Heart right ventricle (tissue), 16 donors: ENCODE measurements around the gene LZTS2. TPM values are rescaled to one million over a fixed set of nuclear protein-coding genes. Genes with fewer than 3 reads are reported as not detected.

ENCODE experiments used
- ATAC-seq, 8 donors: fragments of 200-7000 bp; cut with Tn5 transposase; one replicate each; pipeline ENCODE4 v1.9.1; 2020; ENCODE audit warnings: mild to moderate bottlenecking in 8 of 8, moderate library complexity in 8 of 8, moderate number of reproducible peaks in 1 of 8
- DNase-seq, 2 donors: peaks; one replicate each; pipeline ENCODE4 v3.0.0-alpha.2; 2020
- H3K27ac ChIP-seq, 10 donors: fragments of 200-600 bp; sonication (generic) in 2 of 10; one replicate each; pipeline versions ENCODE4 v1.5.0 to v1.8.0; 2020 to 2022; ENCODE audit warnings: mild to moderate bottlenecking in 3 of 10
- H3K27me3 ChIP-seq, 7 donors: fragments of 200-600 bp; one replicate each; pipeline ENCODE4 v1.8.0; 2021 to 2022; ENCODE audit warnings: mild to moderate bottlenecking in 2 of 7
- H3K36me3 ChIP-seq, 9 donors: fragments of 200-600 bp; sonication (generic) in 1 of 9; one replicate each; pipeline versions ENCODE4 v1.5.0 to v1.8.0; 2020 to 2022; ENCODE audit warnings: mild to moderate bottlenecking in 2 of 9
- H3K4me1 ChIP-seq, 9 donors: fragments of 200-600 bp; sonication (generic) in 1 of 9; one replicate each; pipeline versions ENCODE4 v1.5.0 to v1.8.0; 2020 to 2022; ENCODE audit warnings: mild to moderate bottlenecking in 4 of 9
- H3K4me3 ChIP-seq, 10 donors: fragments of 200-600 bp; sonication (generic) in 2 of 10; one replicate each; pipeline versions ENCODE4 v1.5.0 to v1.8.0; 2020 to 2022; ENCODE audit warnings: mild to moderate bottlenecking in 7 of 10, moderate library complexity in 2 of 10
- H3K9me3 ChIP-seq, 11 donors: fragments of 200-600 bp in 10 of 11; sonication (generic) in 2 of 11; one replicate each; pipeline versions ENCODE4 v1.5.0 to v1.8.0; 2013 to 2022; ENCODE audit warnings: mild to moderate bottlenecking in 2 of 11, control low read depth in 1 of 11, moderate library complexity in 1 of 11
- CTCF ChIP-seq, 9 donors: fragments of 200-600 bp; sonication (generic) in 2 of 9; IDR thresholded peaks; one replicate each; pipeline versions ENCODE4 v1.5.0 to v1.8.0; 2021 to 2022; ENCODE audit warnings: antibody characterized with exemption in 9 of 9, mild to moderate bottlenecking in 5 of 9, moderate library complexity in 1 of 9
- WGBS, 2 donors: extraction: QIAGEN DNeasy Blood & Tissue Kit; methylation state at CpG; one replicate each; pipeline ENCODE4 v1.1.7; 2013; ENCODE audit warnings: inconsistent platforms in 1 of 2; 5-methylcytosine and 5-hydroxymethylcytosine counted together
- intact Hi-C, 10 donors: fragments of 100-400 bp; cut with DNase I; formaldehyde crosslinking; loops; one replicate each; pipeline versions ENCODE4 v1.11.1 to v1.14.2; 2022
- polyA plus RNA-seq, 2 donors: library from polyadenylated mRNA; stranded (reverse); fragments of 200-250 nt; gene quantifications; one replicate each; pipeline ENCODE4 v1.2.3, GENCODE V29; 2013
- total RNA-seq, 10 donors: library from RNA; stranded (reverse); fragmentation: NEBNext Ultra II Directional in 3 of 10; extraction: Animal tissue kit (Norgen Biotek cat#: 25700) in 3 of 10; gene quantifications; one replicate each; pipeline versions ENCODE4 v1.2.1 to v1.2.4, GENCODE V29; 2021 to 2023
- donor health status: Arrhythmogenic right ventricular cardiomyopathy.
- donor health status: ischemic (EF 13 %, LVEDD 7.1; RV severe dilation, severe dysfunction).
- donor health status: healthy with polysubstance abuse.
- donor health status: DM: no; HTN: yes; CAD: no.
- donor health status: DM: no; HTN: no; CAD: no.
- donor health status: ischemic (EF 25% LVEDD 6.9; RV normal size, moderate dysfunction).
- donor health status: ischemic (EF 25% LVEDD 5.7; RV mildly dilated, moderate dysfunction).
- donor health status: healthy.
- donor health status: DM: yes; HTN: yes; CAD: no.
- donor health status: Ischemic cardiomyopathy.
- donor health status: ischemic (EF 35%, LVEDD 5.7; RV mildly dilated, moderate dysfunction).
- donor health status: nonischemic (EF 11% LVEDD 7.7; RV severe dilation, severe dysfunction).
- donor health status: DM: yes; HTN: yes; CAD: no.
- donor health status: PGD.
- donor health status: ischemic (EF 29% LVEDD 5.4; RV normal size, mild dysfunction).
- donor health status: nonischemic (EF 23%, LVEDD 6.1; RV moderate dilation, normal function).

Gene LZTS2
- total and polyA plus RNA-seq, 12 donors = 28.6 to 73.7 (median 41.7) TPM

DNA sequence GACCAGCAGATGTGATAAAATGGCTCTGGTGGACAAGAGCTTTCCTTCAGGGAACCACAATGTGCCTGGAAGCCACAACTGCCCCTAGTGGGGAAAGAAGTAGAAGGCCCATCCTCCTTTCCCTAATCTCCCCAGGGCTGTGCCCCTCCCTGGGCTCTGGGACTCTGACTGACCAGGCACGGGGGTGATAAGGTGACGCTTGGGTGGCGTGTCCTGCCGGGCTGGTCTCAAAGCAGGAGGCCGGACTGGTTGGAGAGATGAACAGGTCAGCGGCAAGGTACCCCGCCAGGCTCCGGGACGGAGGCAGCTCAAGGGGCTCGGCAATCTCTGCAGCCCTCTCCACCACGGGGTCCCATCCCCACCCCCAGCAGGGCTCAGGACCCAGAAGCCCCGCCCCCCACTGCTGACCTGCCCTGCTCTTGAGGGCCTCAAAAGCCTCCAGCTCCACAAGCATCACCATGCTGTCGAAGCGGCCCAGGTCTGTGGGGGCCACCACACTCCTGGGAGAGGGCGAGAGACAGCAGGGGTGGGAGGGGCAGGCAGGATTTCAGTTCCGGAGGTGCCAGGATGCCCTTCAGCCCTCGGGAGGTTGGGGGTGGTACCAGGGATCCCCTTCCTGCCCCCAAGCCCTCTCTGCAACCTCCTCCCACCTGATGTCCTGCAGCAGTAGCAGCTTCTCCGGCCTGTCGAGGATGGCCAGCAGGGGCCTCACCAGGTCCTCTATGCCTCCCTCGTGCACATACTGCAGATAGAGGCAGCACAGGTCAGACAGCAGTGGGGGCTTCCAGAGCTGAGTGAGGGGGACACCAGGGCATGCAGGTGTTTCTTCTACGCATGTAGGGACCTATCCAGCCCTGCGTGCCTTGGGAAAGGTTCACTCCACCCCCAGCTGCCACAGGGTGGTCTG, 12.2 kb downstream of the LZTS2 start:
- ATAC-seq (peak in 1 of 8 donors; percentile 2), DNase-seq (no peak)
- WGBS, 2 donors = 51 to 55% methylated on average over 22 of the region's 22 CpGs
- Histone ChIP-seq H3K4me1 (peaks cover 9 to 57% (median 34%) of the 10 kb centered on the region in 9 donors), H3K4me3 (no peak overlapping the region), H3K27me3 (peaks cover 0 to 8% (median 6%) of the 10 kb centered on the region in 7 donors), H3K36me3 (peaks cover 0 to 9% (median 2%) of the 10 kb centered on the region in 9 donors), H3K27ac (peak overlapping the region in 9 of 10 donors; percentile 32 to 70 (median 45)), H3K9me3 (no peaks in the 10 kb centered on the region)
- TF ChIP-seq CTCF (IDR thresholded peaks at IDR 0.05) = peak in 6 of 9 donors; percentile 7 to 32 (median 19)
- intact Hi-C loops = loop anchor here in 5 of 10 donors (2.0 kb wide), 3 partner anchors 13 to 17 kb away; partner anchors contain the start of gene LZTS2 (in 2 of the 5)

GRCh38 chr10:101012525-101013364, 13.1 kb downstream of the LZTS2 start:
- peak; percentile 90 to 97 (median 92) for TF ChIP-seq CTCF (IDR thresholded peaks at IDR 0.05)
- peaks cover 0 to 15% (median 12%) of the 10 kb centered on the region in 7 donors for H3K27me3 ChIP-seq
- ATAC-seq (peak; percentile 84 to 94 (median 90)), DNase-seq (peak; percentile 89 to 93)
- no peaks in the 10 kb centered on the region for H3K36me3 ChIP-seq
- WGBS, 2 donors = 14 to 18% methylated on average over 14 of the region's 14 CpGs
- intact Hi-C loops = loop anchor here in 8 of 10 donors (1.0 to 2.0 kb wide), 6 partner anchors 14 to 18 kb away; partner anchors contain the start of gene LZTS2 (in 2 of the 8)
- H3K4me1 ChIP-seq = peaks cover 9 to 47% (median 27%) of the 10 kb centered on the region in 9 donors
- no peaks in the 10 kb centered on the region for H3K9me3 ChIP-seq
- H3K27ac ChIP-seq = peak overlapping the region in 9 of 10 donors; percentile 32 to 70 (median 45)
- peak overlapping the region in 1 of 10 donors; percentile 14 for H3K4me3 ChIP-seq

GRCh38 chr10:101013365-101013825, 13.8 kb downstream of the LZTS2 start:
- ATAC-seq (no peak), DNase-seq (no peak)
- Histone ChIP-seq H3K4me1 (peaks cover 7 to 47% (median 23%) of the 10 kb centered on the region in 9 donors), H3K27me3 (peaks cover 0 to 21% (median 16%) of the 10 kb centered on the region in 7 donors), H3K9me3 (no peaks in the 10 kb centered on the region), H3K27ac (peak overlapping the region in 7 of 10 donors; percentile 32 to 60 (median 44)), H3K4me3 (no peak overlapping the region), H3K36me3 (no peaks in the 10 kb centered on the region)
- 53 to 59% methylated on average over 9 of the region's 9 CpGs for WGBS, 2 donors
- TF ChIP-seq CTCF (IDR thresholded peaks at IDR 0.05) = no peak
- intact Hi-C loops = loop anchor here in 8 of 10 donors (1.0 to 2.0 kb wide), 6 partner anchors 15 to 19 kb away; partner anchors contain the start of gene LZTS2 (in 2 of the 8)
